Nephron progenitor cell (in vitro differentiated cells): Measurements from ENCODE around the gene SLC1A2.

Source experiments
- DNase-seq: peaks from one replicate; pipeline ENCODE4 v3.0.0; 2021
- H3K27ac Mint-ChIP-seq: 2 replicates; pipeline ENCODE4 v1.8.0; 2021; ENCODE audit warnings: mild to moderate bottlenecking, moderate library complexity, mixed read lengths
- H3K27me3 Mint-ChIP-seq: 2 replicates; pipeline ENCODE4 v1.8.0; 2021; ENCODE audit warnings: mild to moderate bottlenecking, low read depth, mixed read lengths; ENCODE audit not compliant: poor library complexity
- H3K36me3 Mint-ChIP-seq: 2 replicates; pipeline ENCODE4 v1.8.0; 2021; ENCODE audit warnings: low read depth, mixed read lengths
- H3K4me1 Mint-ChIP-seq: 2 replicates; pipeline ENCODE4 v1.8.0; 2021; ENCODE audit warnings: mixed read lengths
- H3K4me3 Mint-ChIP-seq: 2 replicates; pipeline ENCODE4 v1.8.0; 2021; ENCODE audit warnings: mild to moderate bottlenecking, moderate library complexity, mixed read lengths
- H3K9me3 Mint-ChIP-seq: 2 replicates; pipeline ENCODE4 v1.8.0; 2021; ENCODE audit warnings: mild to moderate bottlenecking, moderate library complexity, mixed read lengths
- CTCF ChIP-seq: fragments of 200-600 bp; sonication (generic); IDR thresholded peaks from 2 replicates; pipeline ENCODE4 v1.5.0; 2021; ENCODE audit warnings: antibody characterized with exemption

The SLC1A2 gene

GRCh38 chr11:35276396-35277145 lies 142.8 kb downstream of the SLC1A2 start:
- no peak for DNase-seq
- Mint-ChIP-seq H3K27me3 (no peaks in the 10 kb centered on the region), H3K36me3 (no peaks in the 10 kb centered on the region), H3K4me1 (peaks cover 12% of the 10 kb centered on the region), H3K4me3 (no peak overlapping the region), H3K9me3 (no peaks in the 10 kb centered on the region), H3K27ac (no peak overlapping the region)
- no peak for TF ChIP-seq CTCF

GRCh38 chr11:35275786-35276170 lies 143.6 kb downstream of the SLC1A2 start:
- Mint-ChIP-seq H3K36me3 (no peaks in the 10 kb centered on the region), H3K4me3 (no peak overlapping the region), H3K27ac (no peak overlapping the region), H3K9me3 (no peaks in the 10 kb centered on the region), H3K27me3 (no peaks in the 10 kb centered on the region), H3K4me1 (peaks cover 12% of the 10 kb centered on the region)
- no peak for DNase-seq
- no peak for TF ChIP-seq CTCF

- H3K27me3 Mint-ChIP-seq, result no peaks in the 10 kb centered on the region
- TF ChIP-seq CTCF, result no peak
- DNase-seq, result no peak
- peaks cover 12% of the 10 kb centered on the region for H3K4me1 Mint-ChIP-seq
- H3K36me3 Mint-ChIP-seq, result no peaks in the 10 kb centered on the region
- H3K9me3 Mint-ChIP-seq, result no peaks in the 10 kb centered on the region
- H3K27ac Mint-ChIP-seq, result no peak overlapping the region
- no peak overlapping the region for H3K4me3 Mint-ChIP-seq
Measured at GRCh38 chr11:35274909-35275785, 144.2 kb downstream of the SLC1A2 start.

GRCh38 chr11:35272391-35272902 lies 146.9 kb downstream of the SLC1A2 start:
- Mint-ChIP-seq H3K4me1 (peaks cover 12% of the 10 kb centered on the region), H3K27me3 (no peaks in the 10 kb centered on the region), H3K36me3 (no peaks in the 10 kb centered on the region), H3K27ac (no peak overlapping the region), H3K4me3 (no peak overlapping the region), H3K9me3 (no peaks in the 10 kb centered on the region)
- DNase-seq, result no peak
- no peak for TF ChIP-seq CTCF

GRCh38 chr11:35271031-35271430 lies 148.3 kb downstream of the SLC1A2 start:
- no peaks in the 10 kb centered on the region for H3K36me3 Mint-ChIP-seq
- no peak for TF ChIP-seq CTCF
- H3K27ac Mint-ChIP-seq, result no peak overlapping the region
- no peak for DNase-seq
- H3K9me3 Mint-ChIP-seq, result no peaks in the 10 kb centered on the region
- H3K4me1 Mint-ChIP-seq, result peaks cover 12% of the 10 kb centered on the region
- no peak overlapping the region for H3K4me3 Mint-ChIP-seq
- H3K27me3 Mint-ChIP-seq, result no peaks in the 10 kb centered on the region
